Measurements from ENCODE around the gene GSTT4.

- TF ChIP-seq SUZ12 (IDR thresholded peaks at IDR 0.05) (no peak), FOXM1 (IDR thresholded peaks at IDR 0.05; ENCODE audit: borderline replicate concordance) (no peak), FOXA1 (IDR thresholded peaks at IDR 0.05) (no peak), HDGF (IDR thresholded peaks at IDR 0.05; ENCODE audit: borderline replicate concordance) (no peak), TARDBP (IDR thresholded peaks at IDR 0.05) (no peak), CTBP1 (IDR thresholded peaks at IDR 0.05; ENCODE audit: borderline replicate concordance) (no peak), PKNOX1 (IDR thresholded peaks at IDR 0.05) (no peak), NFRKB (IDR thresholded peaks at IDR 0.05) (no peak), SP1 (IDR thresholded peaks at IDR 0.05) (no peak)
These were observed 3.4 kb upstream of the GSTT4 start for GRCh38 chr22:24008381-24009226.
